ENCODE results near the gene MTUS2. TPM values are rescaled to one million over a fixed set of nuclear protein-coding genes. Genes with fewer than 3 reads are reported as not detected.

Gene MTUS2
- total RNA-seq, 1 experiment from 2014 or later = 0.35 TPM

GRCh38 chr13:29484236-29484635 is 664.1 kb downstream of the MTUS2 start:
- Histone ChIP-seq H2BK15ac (ENCODE audit: low read depth, low read length) (no peak overlapping the region), H3K27ac (ENCODE audit: insufficient read length, low read depth, low read length) (no peak overlapping the region), H2BK120ac (ENCODE audit: low read depth, low read length, poor library complexity, severe bottlenecking) (no peak overlapping the region), H3K79me1 (ENCODE audit: insufficient read depth, low read depth, low read length, poor library complexity, severe bottlenecking) (no peaks in the 10 kb centered on the region), H2AK5ac (ENCODE audit: insufficient read length, low read length) (no peak overlapping the region), H3K56ac (ENCODE audit: insufficient read length, low read depth, low read length) (no peak overlapping the region), H4K91ac (ENCODE audit: insufficient read length, low read depth, low read length) (no peak overlapping the region), H3T11ph (ENCODE audit: low read length) (no peak overlapping the region), H3K23me2 (ENCODE audit: insufficient read length, low read depth, low read length, poor library complexity, severe bottlenecking) (no peaks in the 10 kb centered on the region), H3K79me2 (ENCODE audit: insufficient read depth, low read length) (no peaks in the 10 kb centered on the region), H3K23ac (ENCODE audit: insufficient read length, low read depth, low read length) (no peak overlapping the region), H4K20me1 (ENCODE audit: control insufficient read depth, insufficient read depth, insufficient read length) (no peaks in the 10 kb centered on the region), H2BK5ac (ENCODE audit: insufficient read length, low read length) (no peak overlapping the region), H3K4me1 (ENCODE audit: insufficient read depth, low read length) (peaks cover 11% of the 10 kb centered on the region; the same call in 1 of the 2 replicates), H2AFZ (ENCODE audit: low read length) (no peak overlapping the region), H2BK12ac (ENCODE audit: insufficient read length, low read depth, low read length) (no peak overlapping the region), H3K14ac (ENCODE audit: insufficient read depth, low read length) (no peak overlapping the region), H3K9me3 (ENCODE audit: control insufficient read depth, low read depth, low read length) (no peaks in the 10 kb centered on the region), H3K9ac (ENCODE audit: extremely low read depth, insufficient read length, low read length) (no peak overlapping the region), H3K18ac (ENCODE audit: insufficient read length, low read depth, low read length) (no peak overlapping the region), H4K8ac (replicated peaks; ENCODE audit: insufficient read length, low read depth, low read length) (no peak overlapping the region), H3K4ac (ENCODE audit: low read depth, low read length) (no peak overlapping the region), H3K4me2 (ENCODE audit: insufficient read depth, insufficient read length, low read length) (no peak overlapping the region), H2BK20ac (ENCODE audit: low read depth, low read length, poor library complexity, severe bottlenecking) (no peak overlapping the region), H4K5ac (ENCODE audit: insufficient read length, low read depth, low read length) (no peak overlapping the region), H3K27me3 (ENCODE audit: insufficient read depth, low read length) (no peaks in the 10 kb centered on the region)
- Mint-ChIP-seq H3K4me1 (peaks cover 37 to 41% of the 10 kb centered on the region in 2 experiments), H3K4me3 (no peak overlapping the region), H3K36me3 (ENCODE audit: insufficient read depth in 1 of 3, low read depth in 3 of 3) (no peaks in the 10 kb centered on the region), H3K9me3 (no peaks in the 10 kb centered on the region), H3K27me3 (ENCODE audit: low read depth) (no peaks in the 10 kb centered on the region), H3K27ac (no peak overlapping the region)
- WGBS (ENCODE audit: extremely low coverage, insufficient read length, low lambda C conversion rate) = no CpG with 5 or more reads among the region's 7 CpGs
- TF ChIP-seq CTCF (conservative IDR thresholded peaks at IDR 0.05) = no peak
- DNase-seq = no peak

Measured in H9 (cell line).